HCT116 (cell line): ENCODE data around the gene GPANK1. TPM values are rescaled to one million over a fixed set of nuclear protein-coding genes. Genes with fewer than 3 reads are reported as not detected.

ENCODE experiments used
- ATAC-seq: fragments of 200-7000 bp; cut with Tn5 transposase; 2 replicates; pipeline ENCODE4 v1.9.1; 2020; ENCODE audit warnings: mild to moderate bottlenecking, moderate library complexity
- BruUV-seq: library from RNA; stranded (reverse); fragments of 400-500 nt; replicated peaks from 2 replicates; lab custom pipeline; 2021; lab: Mats Ljungman, UMichigan
- CTCF ChIA-PET: fragments of 300-600 bp; sonication (Branson Sonifier 250); formaldehyde crosslinking; loops from one replicate; lab custom pipeline; 2021; ENCODE audit warnings: antibody characterized with exemption; lab: Charles Lee
- POLR2A ChIA-PET: fragments of 300-600, 350-600 bp; sonication (Branson Sonifier 250); formaldehyde crosslinking; loops from one replicate; lab custom pipeline; 2021; ENCODE audit warnings: antibody characterized with exemption; lab: Charles Lee
- RAD21 ChIA-PET, 2 experiments: fragments of 300-600 bp; sonication (Branson Sonifier 250); formaldehyde crosslinking; loops; one replicate each; lab custom pipeline; 2023; ENCODE audit warnings: low total read pairs in 2 of 2; ENCODE audit not compliant: uncharacterized antibody in 2 of 2, unreplicated experiment in 2 of 2, low non-redundant PET in 1 of 2; lab: Charles Lee
- DNase-seq: peaks from one replicate; pipeline ENCODE4 v3.0.0-alpha.2; 2010; ENCODE audit warnings: low read depth, low spot score
- H2AFZ ChIP-seq: fragments of 200-600 bp; shearing (Covaris generic), sonication (generic); 2 replicates; pipeline ENCODE4 v1.6.1; 2017; ENCODE audit warnings: low read depth, mixed run types, mixed read lengths, antibody characterized with exemption, low read length; ENCODE audit not compliant: poor library complexity, severe bottlenecking
- H3K27ac ChIP-seq: 2 replicates; pipeline ENCODE4 v1.5.1; 2012; ENCODE audit warnings: low read depth, low read length
- H3K27me3 ChIP-seq: fragments of 200-600 bp; sonication (generic); 2 replicates; pipeline ENCODE4 v1.6.1; 2016; ENCODE audit warnings: mixed run types, low read length, mixed read lengths; ENCODE audit not compliant: insufficient read depth
- H3K36me3 ChIP-seq, 2 experiments: fragments of 200-500 bp in 1 of 2; fragments of 200-600 bp in 1 of 2; sonication (Bioruptor generic) in 1 of 2; sonication (generic) in 1 of 2; 2 replicates each; pipeline versions ENCODE4 v1.5.1 to v1.6.1; 2014 to 2016; ENCODE audit warnings: low read length in 2 of 2, inconsistent platforms in 1 of 2, mixed read lengths in 1 of 2, mixed run types in 1 of 2; ENCODE audit not compliant: insufficient read depth in 2 of 2, control insufficient read depth in 1 of 2
- H3K4me1 ChIP-seq, 2 experiments: fragments of 200-600 bp in 1 of 2; sonication (generic) in 1 of 2; 2 replicates each; pipeline versions ENCODE4 v1.5.1 to v1.6.1; 2012 to 2017; ENCODE audit warnings: low read length in 2 of 2, inconsistent platforms in 1 of 2, mild to moderate bottlenecking in 1 of 2, mixed read lengths in 1 of 2, mixed run types in 1 of 2, moderate library complexity in 1 of 2; ENCODE audit not compliant: insufficient read depth in 2 of 2, control insufficient read depth in 1 of 2
- H3K4me2 ChIP-seq: fragments of 200-600 bp; sonication (generic); 2 replicates; pipeline ENCODE4 v1.6.1; 2017; ENCODE audit warnings: mixed run types, low read length, mixed read lengths
- H3K4me3 ChIP-seq, 2 experiments: fragments of 200-600 bp in 1 of 2; sonication (generic) in 1 of 2; replicated peaks in 1 of 2; 2 replicates each; pipeline ENCODE4 v1.5.1; 2011 to 2016; ENCODE audit warnings: low read length in 2 of 2, control low read depth in 1 of 2, low read depth in 1 of 2, mild to moderate bottlenecking in 1 of 2, mixed read lengths in 1 of 2, mixed run types in 1 of 2
- H3K79me2 ChIP-seq: fragments of 200-600 bp; sonication (generic); 2 replicates; pipeline ENCODE4 v1.6.1; 2017; ENCODE audit warnings: mild to moderate bottlenecking, mixed run types, low read length, moderate library complexity, mixed read lengths; ENCODE audit not compliant: insufficient read depth
- H3K9ac ChIP-seq: fragments of 200-600 bp; sonication (generic); 2 replicates; pipeline ENCODE4 v1.6.1; 2016; ENCODE audit warnings: low read length, mixed read lengths
- H3K9me2 ChIP-seq: fragments of 200-600 bp; sonication (generic), shearing (Covaris generic); 2 replicates; pipeline ENCODE4 v1.6.1; 2017; ENCODE audit warnings: mixed run types, mild to moderate bottlenecking, moderate library complexity; ENCODE audit not compliant: insufficient read depth
- H3K9me3 ChIP-seq, 2 experiments: fragments of 200-500 bp in 1 of 2; fragments of 200-600 bp in 1 of 2; sonication (Bioruptor generic) in 1 of 2; sonication (generic) in 1 of 2; 2 replicates each; pipeline ENCODE4 v1.6.1; 2014 to 2017; ENCODE audit warnings: low read length in 2 of 2, mixed read lengths in 2 of 2, inconsistent platforms in 1 of 2, low read depth in 1 of 2, mild to moderate bottlenecking in 1 of 2, mixed run types in 1 of 2, moderate library complexity in 1 of 2; ENCODE audit not compliant: control insufficient read depth in 1 of 2, insufficient read depth in 1 of 2
- H4K20me1 ChIP-seq: fragments of 200-600 bp; sonication (generic), shearing (Covaris generic); 2 replicates; pipeline ENCODE4 v1.6.1; 2017; ENCODE audit warnings: mixed run types, mild to moderate bottlenecking, moderate library complexity; ENCODE audit not compliant: insufficient read depth
- EGR1 ChIP-seq: IDR thresholded peaks from 2 replicates; pipeline ENCODE4 v1.6.1; 2012; ENCODE audit warnings: low read depth
- ELF1 ChIP-seq: IDR thresholded peaks from 2 replicates; pipeline ENCODE4 v1.6.1; 2012; ENCODE audit warnings: low read depth, borderline replicate concordance
- EZH2 ChIP-seq: fragments of 200-600 bp; sonication (generic); IDR thresholded peaks from 2 replicates; pipeline ENCODE4 v1.6.1; 2017; ENCODE audit warnings: antibody characterized with exemption, mixed run types
- EZH2phosphoT487 ChIP-seq: fragments of 200-600 bp; IDR thresholded peaks from 2 replicates; pipeline ENCODE4 v1.6.1; 2018; ENCODE audit warnings: antibody characterized with exemption, borderline replicate concordance
- FOSL1 ChIP-seq: IDR thresholded peaks from 2 replicates; pipeline ENCODE4 v1.6.1; 2012; ENCODE audit warnings: low read depth
- POLR2A ChIP-seq: IDR thresholded peaks from 2 replicates; pipeline ENCODE4 v1.7.0; 2011; ENCODE audit warnings: borderline replicate concordance; ENCODE audit not compliant: insufficient read depth, insufficient read length; ENCODE audit errors: extremely low read depth
- RAD21 ChIP-seq: IDR thresholded peaks from 2 replicates; pipeline ENCODE4 v1.6.1; 2012; ENCODE audit warnings: low read depth, mild to moderate bottlenecking
- SP1 ChIP-seq: IDR thresholded peaks from 2 replicates; pipeline ENCODE4 v1.6.1; 2012; ENCODE audit warnings: low read depth
- TCF7L2 ChIP-seq: IDR thresholded peaks from 2 replicates; pipeline ENCODE4 v1.7.0; 2011; ENCODE audit warnings: borderline replicate concordance, inconsistent platforms; ENCODE audit not compliant: insufficient read depth, insufficient read length; ENCODE audit errors: extremely low read depth
- YY1 ChIP-seq: IDR thresholded peaks from 2 replicates; pipeline ENCODE4 v1.6.1; 2011; ENCODE audit warnings: low read length, low read depth, moderate library complexity, mild to moderate bottlenecking; ENCODE audit not compliant: insufficient replicate concordance; ENCODE audit errors: extremely low read depth
- intact Hi-C: fragments of 100-400 bp; cut with micrococcal nuclease; formaldehyde crosslinking; loops from 2 replicates; pipeline ENCODE4 v1.10.0; 2022
- total RNA-seq: library from RNA; stranded (reverse); gene quantifications from one replicate; pipeline ENCODE4 v1.2.1, GENCODE V29; 2021; ENCODE audit not compliant: unreplicated experiment
- TF ChIP-seq, protein P1 (sequence below): IDR thresholded peaks from 2 replicates; pipeline ENCODE4 v1.6.1; 2012; ENCODE audit warnings: low read depth
- TF ChIP-seq, protein P2 (sequence below): IDR thresholded peaks from 2 replicates; pipeline ENCODE4 v1.6.1; 2012

GPANK1 gene
- total RNA-seq, 1 experiment from 2014 or later, result 14.8 TPM

DNA sequence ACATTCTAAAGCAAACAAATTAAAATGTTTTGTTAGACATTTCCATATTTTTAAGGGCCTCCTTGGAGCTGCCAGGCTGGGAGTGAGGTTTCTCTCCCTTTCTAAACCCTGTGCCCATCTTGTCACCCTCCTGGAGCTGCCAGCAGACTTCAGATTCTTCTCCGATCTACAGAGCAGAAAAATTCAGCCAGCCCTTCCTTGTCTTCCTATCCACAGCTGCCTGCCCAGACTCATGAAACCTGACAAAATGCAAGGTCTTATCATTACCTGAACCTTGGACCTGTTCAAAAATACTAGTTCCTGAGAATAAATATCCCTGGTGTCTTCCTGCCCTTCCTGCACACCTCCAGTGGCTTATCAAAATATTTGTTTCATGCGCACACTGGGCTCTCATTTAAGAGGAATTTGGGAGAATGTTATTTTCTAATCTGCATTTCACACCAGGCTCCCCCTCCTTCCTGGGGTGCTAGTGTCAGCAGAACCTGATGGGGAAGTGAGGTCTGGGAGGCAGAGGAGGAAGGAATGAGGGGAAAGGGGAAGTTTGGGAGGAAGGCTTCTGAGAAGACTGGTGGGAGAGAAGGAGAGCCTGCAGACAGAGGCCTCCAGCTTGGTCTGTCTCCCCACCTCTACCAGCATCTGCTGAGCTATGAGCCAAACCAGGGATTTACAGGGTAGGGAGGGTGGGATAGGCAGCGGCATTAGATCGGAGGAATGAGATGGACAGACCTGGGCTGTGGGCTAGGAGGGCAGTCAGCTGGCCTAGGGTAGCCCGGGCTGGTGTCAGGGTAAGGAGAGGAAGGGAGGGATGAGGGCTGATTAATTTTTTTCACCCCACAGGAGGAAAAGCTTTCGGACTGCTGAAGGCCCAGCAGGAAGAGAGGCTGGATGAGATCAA, 49.9 kb downstream of the GPANK1 start, which contains the start of gene AIF1:
Gene AIF1, plus strand, starts transcription at position 551 of the 895 bp plus-strand sequence. Its CDS starts 96 bp downstream, at position 647.
- no peak for DNase-seq
- CTCF ChIA-PET, result interaction anchor here (1.4 kb wide), 1 partner anchor 17 kb away, joined by 5 read pairs; no protein-coding TSS in a partner anchor
- no peak for TF ChIP-seq EGR1
- no peak for TF ChIP-seq FOSL1
- no peak for TF ChIP-seq RAD21
- TF ChIP-seq YY1, result no peak
- no peak for TF ChIP-seq ELF1
- TF ChIP-seq, protein P1, sequence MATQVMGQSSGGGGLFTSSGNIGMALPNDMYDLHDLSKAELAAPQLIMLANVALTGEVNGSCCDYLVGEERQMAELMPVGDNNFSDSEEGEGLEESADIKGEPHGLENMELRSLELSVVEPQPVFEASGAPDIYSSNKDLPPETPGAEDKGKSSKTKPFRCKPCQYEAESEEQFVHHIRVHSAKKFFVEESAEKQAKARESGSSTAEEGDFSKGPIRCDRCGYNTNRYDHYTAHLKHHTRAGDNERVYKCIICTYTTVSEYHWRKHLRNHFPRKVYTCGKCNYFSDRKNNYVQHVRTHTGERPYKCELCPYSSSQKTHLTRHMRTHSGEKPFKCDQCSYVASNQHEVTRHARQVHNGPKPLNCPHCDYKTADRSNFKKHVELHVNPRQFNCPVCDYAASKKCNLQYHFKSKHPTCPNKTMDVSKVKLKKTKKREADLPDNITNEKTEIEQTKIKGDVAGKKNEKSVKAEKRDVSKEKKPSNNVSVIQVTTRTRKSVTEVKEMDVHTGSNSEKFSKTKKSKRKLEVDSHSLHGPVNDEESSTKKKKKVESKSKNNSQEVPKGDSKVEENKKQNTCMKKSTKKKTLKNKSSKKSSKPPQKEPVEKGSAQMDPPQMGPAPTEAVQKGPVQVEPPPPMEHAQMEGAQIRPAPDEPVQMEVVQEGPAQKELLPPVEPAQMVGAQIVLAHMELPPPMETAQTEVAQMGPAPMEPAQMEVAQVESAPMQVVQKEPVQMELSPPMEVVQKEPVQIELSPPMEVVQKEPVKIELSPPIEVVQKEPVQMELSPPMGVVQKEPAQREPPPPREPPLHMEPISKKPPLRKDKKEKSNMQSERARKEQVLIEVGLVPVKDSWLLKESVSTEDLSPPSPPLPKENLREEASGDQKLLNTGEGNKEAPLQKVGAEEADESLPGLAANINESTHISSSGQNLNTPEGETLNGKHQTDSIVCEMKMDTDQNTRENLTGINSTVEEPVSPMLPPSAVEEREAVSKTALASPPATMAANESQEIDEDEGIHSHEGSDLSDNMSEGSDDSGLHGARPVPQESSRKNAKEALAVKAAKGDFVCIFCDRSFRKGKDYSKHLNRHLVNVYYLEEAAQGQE, result no peak
- TF ChIP-seq EZH2, result no peak
- TF ChIP-seq SP1, result no peak
- TF ChIP-seq, protein P2, sequence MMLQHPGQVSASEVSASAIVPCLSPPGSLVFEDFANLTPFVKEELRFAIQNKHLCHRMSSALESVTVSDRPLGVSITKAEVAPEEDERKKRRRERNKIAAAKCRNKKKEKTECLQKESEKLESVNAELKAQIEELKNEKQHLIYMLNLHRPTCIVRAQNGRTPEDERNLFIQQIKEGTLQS, result no peak
- TF ChIP-seq TCF7L2, result no peak
- TF ChIP-seq EZH2phosphoT487, result no peak
- no peak for TF ChIP-seq POLR2A
- TF ChIP-seq, all 23 proteins: peak for 0
- no peaks in the 10 kb centered on the region for H3K9me3 ChIP-seq
- H3K27ac ChIP-seq, result no peak within 1 kb of the TSS
- no peak within 1 kb of the TSS for H3K4me3 ChIP-seq
- no peak for ATAC-seq
- H3K9ac ChIP-seq, result no peak within 1 kb of the TSS
- no peaks in the 10 kb centered on the region for H3K79me2 ChIP-seq
- no peaks in the 10 kb centered on the region for H3K9me2 ChIP-seq
- no peaks in the 10 kb centered on the region for H3K27me3 ChIP-seq
- H2AFZ ChIP-seq, result no peak within 1 kb of the TSS
- intact Hi-C loops, result no loop called here
- peaks cover 0 to 6% of the 10 kb centered on the region in 2 experiments; a peak in 3 of 4 replicates for H3K4me1 ChIP-seq
- no peaks in the 10 kb centered on the region for H3K36me3 ChIP-seq
- no TSS peak for BruUV-seq
- no peaks in the 10 kb centered on the region for H4K20me1 ChIP-seq
- ChIA-PET RAD21 (no interaction called here), POLR2A (no interaction called here)
- no peak within 1 kb of the TSS for H3K4me2 ChIP-seq
